OCI-LY1 (cell line): ENCODE results near the gene AFAP1L1.

Experiments
- H2AFZ ChIP-seq: fragments of 200-600 bp; sonication (generic), shearing (Covaris generic); 2 replicates; pipeline ENCODE4 v1.6.0; 2014; ENCODE audit warnings: antibody characterized with exemption, mild to moderate bottlenecking, low read length
- H3F3A ChIP-seq: fragments of 200-600 bp; sonication (generic), shearing (Covaris generic); 2 replicates; pipeline ENCODE4 v1.6.0; 2014; ENCODE audit warnings: mild to moderate bottlenecking, antibody characterized with exemption, low read length, moderate library complexity; ENCODE audit not compliant: insufficient read depth
- H3K27ac ChIP-seq: fragments of 200-600 bp; sonication (generic); 2 replicates; pipeline ENCODE4 v1.5.1; 2014; ENCODE audit warnings: low read length, mixed run types, mild to moderate bottlenecking, low read depth; ENCODE audit not compliant: poor library complexity, severe bottlenecking
- H3K27me3 ChIP-seq: fragments of 200-600 bp; sonication (generic); 2 replicates; pipeline ENCODE4 v1.6.0; 2014; ENCODE audit warnings: antibody characterized with exemption, mild to moderate bottlenecking, low read length, moderate library complexity; ENCODE audit not compliant: insufficient read depth
- H3K36me3 ChIP-seq: fragments of 200-600 bp; sonication (generic); 2 replicates; pipeline ENCODE4 v1.6.1; 2014; ENCODE audit warnings: mild to moderate bottlenecking, antibody characterized with exemption, low read length, moderate library complexity, mixed read lengths; ENCODE audit not compliant: insufficient read depth
- H3K4me1 ChIP-seq: fragments of 200-600 bp; sonication (generic); 2 replicates; pipeline ENCODE4 v1.5.1; 2014; ENCODE audit warnings: mild to moderate bottlenecking, low read length, moderate library complexity; ENCODE audit not compliant: insufficient read depth, severe bottlenecking
- H3K4me2 ChIP-seq: fragments of 200-600 bp; sonication (generic), shearing (Covaris generic); 2 replicates; pipeline ENCODE4 v1.6.1; 2014; ENCODE audit warnings: low read length
- H3K4me3 ChIP-seq: fragments of 200-600 bp; sonication (generic); 2 replicates; pipeline ENCODE4 v1.5.1; 2014; ENCODE audit warnings: low read length, low read depth, mild to moderate bottlenecking, mixed read lengths; ENCODE audit not compliant: poor library complexity, severe bottlenecking
- H3K79me2 ChIP-seq: fragments of 200-600 bp; shearing (Covaris generic); 2 replicates; pipeline ENCODE4 v1.6.1; 2016; ENCODE audit warnings: mixed run types, low read length, mixed read lengths; ENCODE audit not compliant: insufficient read depth
- H3K9ac ChIP-seq: fragments of 200-600 bp; sonication (generic), shearing (Covaris generic); 2 replicates; pipeline ENCODE4 v1.6.1; 2014; ENCODE audit warnings: mild to moderate bottlenecking, low read length, mixed read lengths
- H3K9me2 ChIP-seq: fragments of 200-600 bp; sonication (generic), shearing (Covaris generic); 2 replicates; pipeline ENCODE4 v1.6.1; 2014; ENCODE audit warnings: low read depth, mild to moderate bottlenecking, low read length, mixed read lengths
- H3K9me3 ChIP-seq: fragments of 200-600 bp; shearing (Covaris generic); 2 replicates; pipeline ENCODE4 v1.6.1; 2014; ENCODE audit warnings: low read length, mixed read lengths
- H4K20me1 ChIP-seq: fragments of 200-600 bp; sonication (generic), shearing (Covaris generic); 2 replicates; pipeline ENCODE4 v1.6.0; 2016; ENCODE audit warnings: mild to moderate bottlenecking, low read length; ENCODE audit not compliant: insufficient read depth
- EZH2 ChIP-seq: fragments of 200-600 bp; sonication (generic), shearing (Covaris generic); IDR thresholded peaks from 2 replicates; pipeline ENCODE4 v1.8.0; 2017; ENCODE audit warnings: borderline replicate concordance, mixed run types, mild to moderate bottlenecking, antibody characterized with exemption, low read length, moderate library complexity, mixed read lengths
- TF ChIP-seq, protein P1 (sequence below): fragments of 200-600 bp; sonication (generic), shearing (Covaris generic); IDR thresholded peaks from 2 replicates; pipeline ENCODE4 v1.5.1; 2017; ENCODE audit warnings: mild to moderate bottlenecking, antibody characterized with exemption, low read length, moderate library complexity, mixed read lengths

AFAP1L1 gene

DNA sequence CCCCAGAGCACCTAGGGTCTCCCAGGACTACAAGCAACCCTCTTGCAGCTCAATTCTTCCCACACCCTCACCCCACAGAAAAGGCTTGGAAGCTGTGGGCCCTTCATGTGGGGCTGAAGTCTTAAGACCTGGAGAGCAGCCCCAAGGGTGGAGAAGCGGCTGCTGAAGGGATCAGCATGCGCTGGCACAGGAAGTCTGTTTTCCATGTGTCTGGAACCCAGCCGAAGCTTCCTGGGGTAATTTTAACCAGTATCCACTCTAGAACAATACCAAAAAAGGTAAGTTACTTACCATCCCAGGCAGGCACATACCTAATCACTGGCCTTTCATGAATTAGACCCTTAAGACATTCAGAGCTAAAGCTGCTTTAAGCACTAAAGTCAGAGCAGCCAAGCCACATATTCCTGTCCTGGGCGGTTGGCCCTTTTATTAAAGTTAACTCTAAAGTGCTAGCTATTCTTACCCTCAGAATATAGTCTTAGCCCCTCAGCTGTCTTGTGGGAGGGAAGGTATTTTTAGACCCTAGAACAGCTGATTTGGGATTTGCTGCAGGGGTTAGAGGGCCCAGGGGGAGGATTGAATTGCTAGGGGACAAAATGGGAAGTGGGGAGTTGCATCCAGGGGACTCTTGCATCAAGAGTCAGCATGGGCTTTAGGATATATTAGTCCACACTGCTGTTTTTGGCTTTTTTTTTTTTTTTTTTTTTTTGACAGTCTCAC lies 100.6 kb downstream of the AFAP1L1 start:
- H3K9me2 ChIP-seq = no peaks in the 10 kb centered on the region
- H4K20me1 ChIP-seq = no peaks in the 10 kb centered on the region
- H3K4me2 ChIP-seq = no peak overlapping the region
- no peak overlapping the region for H3K9ac ChIP-seq
- peaks cover 6% of the 10 kb centered on the region; the same call in 1 of the 2 replicates for H3K36me3 ChIP-seq
- no peaks in the 10 kb centered on the region for H3K79me2 ChIP-seq
- no peaks in the 10 kb centered on the region for H3K27me3 ChIP-seq
- H3K27ac ChIP-seq = no peak overlapping the region
- no peak overlapping the region for H2AFZ ChIP-seq
- no peaks in the 10 kb centered on the region for H3K9me3 ChIP-seq
- H3K4me1 ChIP-seq = peaks cover 6% of the 10 kb centered on the region
- H3F3A ChIP-seq = no peaks in the 10 kb centered on the region
- TF ChIP-seq, protein P1, sequence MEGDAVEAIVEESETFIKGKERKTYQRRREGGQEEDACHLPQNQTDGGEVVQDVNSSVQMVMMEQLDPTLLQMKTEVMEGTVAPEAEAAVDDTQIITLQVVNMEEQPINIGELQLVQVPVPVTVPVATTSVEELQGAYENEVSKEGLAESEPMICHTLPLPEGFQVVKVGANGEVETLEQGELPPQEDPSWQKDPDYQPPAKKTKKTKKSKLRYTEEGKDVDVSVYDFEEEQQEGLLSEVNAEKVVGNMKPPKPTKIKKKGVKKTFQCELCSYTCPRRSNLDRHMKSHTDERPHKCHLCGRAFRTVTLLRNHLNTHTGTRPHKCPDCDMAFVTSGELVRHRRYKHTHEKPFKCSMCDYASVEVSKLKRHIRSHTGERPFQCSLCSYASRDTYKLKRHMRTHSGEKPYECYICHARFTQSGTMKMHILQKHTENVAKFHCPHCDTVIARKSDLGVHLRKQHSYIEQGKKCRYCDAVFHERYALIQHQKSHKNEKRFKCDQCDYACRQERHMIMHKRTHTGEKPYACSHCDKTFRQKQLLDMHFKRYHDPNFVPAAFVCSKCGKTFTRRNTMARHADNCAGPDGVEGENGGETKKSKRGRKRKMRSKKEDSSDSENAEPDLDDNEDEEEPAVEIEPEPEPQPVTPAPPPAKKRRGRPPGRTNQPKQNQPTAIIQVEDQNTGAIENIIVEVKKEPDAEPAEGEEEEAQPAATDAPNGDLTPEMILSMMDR = no peak
- TF ChIP-seq EZH2 = no peak
- H3K4me3 ChIP-seq = no peak overlapping the region

DNA sequence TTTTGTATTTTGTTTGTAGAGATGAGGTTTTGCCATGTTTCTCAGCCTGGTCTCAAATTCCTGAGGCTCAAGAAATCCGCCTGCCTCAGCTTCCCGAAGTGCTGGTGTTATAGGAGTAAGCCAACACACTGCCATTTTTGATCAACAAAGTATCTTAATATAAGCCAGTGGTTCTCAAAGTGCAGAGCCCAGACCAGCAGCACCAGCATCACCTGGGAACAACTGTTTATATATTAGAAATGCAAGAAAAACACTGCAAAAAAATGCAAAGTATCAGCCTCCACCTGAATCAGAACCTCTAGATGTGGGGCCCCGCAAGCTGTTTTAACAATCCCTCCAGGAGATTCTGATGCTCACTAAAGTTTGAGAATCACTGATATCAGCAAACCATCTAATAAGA lies 101.3 kb downstream of the AFAP1L1 start:
- TF ChIP-seq EZH2 = no peak
- TF ChIP-seq, protein P1 = no peak
- no peaks in the 10 kb centered on the region for H3K27me3 ChIP-seq
- peaks cover 4% of the 10 kb centered on the region; the same call in 1 of the 2 replicates for H3K36me3 ChIP-seq
- H3K9me2 ChIP-seq = no peaks in the 10 kb centered on the region
- no peaks in the 10 kb centered on the region for H3K79me2 ChIP-seq
- no peak overlapping the region for H3K4me3 ChIP-seq
- no peak overlapping the region for H3K27ac ChIP-seq
- H4K20me1 ChIP-seq = no peaks in the 10 kb centered on the region
- H3F3A ChIP-seq = no peaks in the 10 kb centered on the region
- H3K4me1 ChIP-seq = no peaks in the 10 kb centered on the region
- no peaks in the 10 kb centered on the region for H3K9me3 ChIP-seq
- no peak overlapping the region for H3K4me2 ChIP-seq
- no peak overlapping the region for H3K9ac ChIP-seq
- no peak overlapping the region for H2AFZ ChIP-seq

DNA sequence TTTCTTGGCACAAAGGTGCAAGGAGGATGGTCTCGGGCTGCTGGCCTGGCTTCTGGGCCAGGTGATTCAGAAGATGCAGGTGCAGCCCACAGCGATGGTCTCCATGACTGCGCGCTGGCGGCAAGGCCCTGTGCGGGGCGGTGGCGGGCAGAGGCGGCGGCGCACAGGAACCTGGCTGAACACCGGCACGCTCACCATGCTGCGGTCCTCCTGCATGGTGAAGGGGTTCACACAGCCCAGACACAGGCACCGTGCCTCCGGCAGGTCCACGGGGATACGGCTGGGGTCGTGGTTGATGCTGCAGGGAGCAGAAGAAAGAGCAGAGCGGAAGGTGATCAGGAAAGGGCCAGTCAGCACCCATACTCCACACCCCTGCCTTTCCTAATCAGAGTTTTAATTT lies 102.6 kb downstream of the AFAP1L1 start:
- Histone ChIP-seq H4K20me1 (no peaks in the 10 kb centered on the region), H3K27ac (no peak overlapping the region), H3K27me3 (no peaks in the 10 kb centered on the region), H3K9me2 (no peaks in the 10 kb centered on the region), H2AFZ (no peak overlapping the region), H3K4me1 (no peaks in the 10 kb centered on the region), H3K9me3 (no peaks in the 10 kb centered on the region), H3K9ac (no peak overlapping the region), H3K79me2 (no peaks in the 10 kb centered on the region), H3K4me2 (no peak overlapping the region), H3F3A (no peaks in the 10 kb centered on the region), H3K4me3 (no peak overlapping the region), H3K36me3 (no peaks in the 10 kb centered on the region)
- TF ChIP-seq, protein P1 = no peak
- TF ChIP-seq EZH2 = no peak
